H1 (cell line): ENCODE measurements around the gene UBE2V1. TPM values are rescaled to one million over a fixed set of nuclear protein-coding genes. Genes with fewer than 3 reads are reported as not detected.

Experiments used
- CTCF ChIA-PET: fragments of 300-600 bp; sonication (Branson Sonifier 250); formaldehyde crosslinking; loops from one replicate; lab custom pipeline; 2021; ENCODE audit not compliant: partially characterized antibody; lab: Charles Lee
- POLR2A ChIA-PET: fragments of 300-600 bp; sonication (Branson Sonifier 250); formaldehyde crosslinking; loops from one replicate; lab custom pipeline; 2021; ENCODE audit warnings: inconsistent platforms; ENCODE audit not compliant: partially characterized antibody; lab: Charles Lee
- DNase-seq, 2 experiments: peaks; one replicate each; pipeline versions ENCODE4 v3.0.0 to v3.0.0-alpha.2; 2010 to 2022; ENCODE audit warnings: low spot score in 2 of 2, low read depth in 1 of 2, mixed read lengths in 1 of 2
- FAIRE-seq: peaks from 2 replicates; lab custom pipeline; 2011; peaks lifted over from hg19 to GRCh38; lab: Jason Lieb, UNC
- H2AFZ ChIP-seq: 2 replicates; pipeline ENCODE4 v1.8.1; 2012; ENCODE audit warnings: low read length, inconsistent platforms
- H2AK5ac ChIP-seq: 2 replicates; pipeline ENCODE4 v1.6.1; 2013; ENCODE audit warnings: low read depth, low read length
- H2BK120ac ChIP-seq: replicated peaks from 2 replicates; pipeline ENCODE3; 2013; ENCODE audit warnings: low read depth, low read length, inconsistent platforms
- H2BK12ac ChIP-seq: 2 replicates; pipeline ENCODE4 v1.6.1; 2013; ENCODE audit warnings: low read depth, low read length
- H2BK15ac ChIP-seq: 2 replicates; pipeline ENCODE4 v1.6.1; 2013; ENCODE audit warnings: low read length
- H2BK20ac ChIP-seq: 2 replicates; pipeline ENCODE4 v1.6.1; 2013; ENCODE audit warnings: low read length
- H2BK5ac ChIP-seq: 2 replicates; pipeline ENCODE4 v1.6.1; 2013; ENCODE audit warnings: low read depth, low read length
- H3K14ac ChIP-seq: 2 replicates; pipeline ENCODE4 v1.6.1; 2013; ENCODE audit warnings: inconsistent platforms; ENCODE audit not compliant: insufficient read length
- H3K18ac ChIP-seq: 2 replicates; pipeline ENCODE4 v1.6.1; 2013; ENCODE audit warnings: low read length; ENCODE audit errors: extremely low read depth
- H3K23ac ChIP-seq: 2 replicates; pipeline ENCODE4 v1.6.1; 2013; ENCODE audit warnings: inconsistent platforms; ENCODE audit not compliant: insufficient read length
- H3K23me2 ChIP-seq: 2 replicates; pipeline ENCODE4 v1.6.1; 2013; ENCODE audit warnings: low read depth, low read length
- H3K27ac ChIP-seq: 2 replicates; pipeline ENCODE4 v1.6.1; 2011; ENCODE audit warnings: low read depth, low read length, inconsistent platforms
- H3K27me3 ChIP-seq, 4 experiments: replicated peaks in 1 of 4; 1 replicate in 1 of 4; 2 replicates in 3 of 4; pipeline versions ENCODE4 v1.6.1 to v1.8.1; 2011 to 2013; ENCODE audit warnings: low read length in 3 of 4, mild to moderate bottlenecking in 3 of 4, inconsistent platforms in 2 of 4, mixed read lengths in 2 of 4, moderate library complexity in 1 of 4; ENCODE audit not compliant: control insufficient read depth in 3 of 4, insufficient read depth in 3 of 4; ENCODE audit errors: extremely low read depth in 1 of 4
- H3K36me3 ChIP-seq, 4 experiments: 2 replicates each; pipeline versions ENCODE4 v1.6.1 to v1.8.1; 2011 to 2013; ENCODE audit warnings: mild to moderate bottlenecking in 4 of 4, low read length in 3 of 4, moderate library complexity in 2 of 4, control low read depth in 1 of 4, inconsistent platforms in 1 of 4; ENCODE audit not compliant: insufficient read depth in 4 of 4, control insufficient read depth in 2 of 4
- H3K4ac ChIP-seq: replicated peaks from 2 replicates; pipeline ENCODE3; 2013; ENCODE audit warnings: low read length, low read depth, mixed read lengths, inconsistent platforms; ENCODE audit not compliant: insufficient read length
- H3K4me1 ChIP-seq, 4 experiments: replicated peaks in 1 of 4; 1 replicate in 1 of 4; 2 replicates in 3 of 4; pipeline versions ENCODE4 v1.6.1 to v1.8.1; 2011 to 2013; ENCODE audit warnings: low read length in 3 of 4, inconsistent platforms in 2 of 4, mixed read lengths in 1 of 4; ENCODE audit not compliant: insufficient read depth in 4 of 4, control insufficient read depth in 3 of 4
- H3K4me2 ChIP-seq, 2 experiments: 2 replicates each; pipeline versions ENCODE4 v1.6.1 to v1.8.1; 2011 to 2013; ENCODE audit warnings: low read depth in 2 of 2, low read length in 2 of 2, control low read depth in 1 of 2, inconsistent platforms in 1 of 2, mild to moderate bottlenecking in 1 of 2; ENCODE audit not compliant: insufficient read depth in 1 of 2
- H3K4me3 ChIP-seq, 4 experiments: fragments of 200-600, 300-600 bp in 1 of 4; sonication (generic), shearing (Covaris generic), sonication (Bioruptor Twin) in 1 of 4; 2 replicates each; pipeline versions ENCODE4 v1.5.1 to v1.8.1; 2011 to 2016; ENCODE audit warnings: low read length in 4 of 4, low read depth in 3 of 4, control low read depth in 2 of 4, inconsistent platforms in 2 of 4, mild to moderate bottlenecking in 2 of 4, mixed read lengths in 1 of 4, moderate library complexity in 1 of 4; ENCODE audit not compliant: insufficient read depth in 2 of 4; ENCODE audit errors: extremely low read depth in 1 of 4
- H3K56ac ChIP-seq: replicated peaks from 2 replicates; pipeline ENCODE3; 2013; ENCODE audit warnings: low read depth, mild to moderate bottlenecking, mixed read lengths, low read length, inconsistent platforms; ENCODE audit not compliant: insufficient read length
- H3K79me1 ChIP-seq: 2 replicates; pipeline ENCODE4 v1.6.1; 2013; ENCODE audit warnings: low read depth, low read length, control low read depth
- H3K79me2 ChIP-seq, 2 experiments: 2 replicates each; pipeline versions ENCODE4 v1.6.1 to v1.8.1; 2012 to 2013; ENCODE audit warnings: low read length in 2 of 2, mild to moderate bottlenecking in 2 of 2, inconsistent platforms in 1 of 2; ENCODE audit not compliant: insufficient read depth in 2 of 2, control insufficient read depth in 1 of 2
- H3K9ac ChIP-seq, 4 experiments: replicated peaks in 1 of 4; 1 replicate in 1 of 4; 2 replicates in 3 of 4; pipeline versions ENCODE4 v1.6.1 to v1.8.1; 2011 to 2013; ENCODE audit warnings: low read depth in 3 of 4, low read length in 3 of 4, control low read depth in 2 of 4, mild to moderate bottlenecking in 2 of 4, moderate library complexity in 2 of 4, inconsistent platforms in 1 of 4; ENCODE audit errors: extremely low read depth in 1 of 4
- H3K9me3 ChIP-seq, 2 experiments: 2 replicates each; pipeline versions ENCODE4 v1.6.1 to v1.8.1; 2012 to 2013; ENCODE audit warnings: mild to moderate bottlenecking in 2 of 2, moderate library complexity in 2 of 2, control low read depth in 1 of 2, inconsistent platforms in 1 of 2, low read depth in 1 of 2, low read length in 1 of 2, mixed read lengths in 1 of 2; ENCODE audit not compliant: insufficient read depth in 2 of 2
- H4K20me1 ChIP-seq, 2 experiments: replicated peaks in 1 of 2; 2 replicates each; pipeline versions ENCODE3 to v1.8.1; 2011 to 2013; ENCODE audit warnings: inconsistent platforms in 2 of 2, low read length in 2 of 2, mild to moderate bottlenecking in 1 of 2; ENCODE audit not compliant: insufficient read depth in 2 of 2, control insufficient read depth in 1 of 2
- H4K5ac ChIP-seq: 2 replicates; pipeline ENCODE4 v1.6.1; 2013; ENCODE audit warnings: low read length, low read depth, mixed read lengths, inconsistent platforms; ENCODE audit not compliant: insufficient read length
- H4K8ac ChIP-seq: 2 replicates; pipeline ENCODE4 v1.8.0; 2013; ENCODE audit warnings: mild to moderate bottlenecking, moderate library complexity, low read length, inconsistent platforms; ENCODE audit not compliant: insufficient read depth; ENCODE audit errors: extremely low read depth
- H4K91ac ChIP-seq: replicated peaks from 2 replicates; pipeline ENCODE3; 2013; ENCODE audit warnings: low read length, mixed read lengths, inconsistent platforms; ENCODE audit not compliant: insufficient read length
- BCL11A ChIP-seq, 2 experiments: IDR thresholded peaks; one replicate each; pipeline ENCODE4 v1.6.1; 2011; ENCODE audit warnings: low read depth in 2 of 2, low read length in 2 of 2, mild to moderate bottlenecking in 2 of 2
- JUND ChIP-seq: IDR thresholded peaks from 2 replicates; pipeline ENCODE4 v1.6.1; 2011; ENCODE audit warnings: mild to moderate bottlenecking, improper control_type of control experiment, low read length
- PHF8 ChIP-seq: fragments of 200-600 bp; sonication (generic); conservative IDR thresholded peaks from 2 replicates; pipeline ENCODE4 v1.7.1; 2012; ENCODE audit warnings: low read depth, mild to moderate bottlenecking, inconsistent platforms, low read length, moderate library complexity
- POLR2A ChIP-seq, 2 experiments: IDR thresholded peaks; 1 replicate in 1 of 2; 2 replicates in 1 of 2; pipeline ENCODE4 v1.6.1; 2011; ENCODE audit warnings: low read depth in 2 of 2, low read length in 2 of 2, mild to moderate bottlenecking in 2 of 2; ENCODE audit errors: control extremely low read depth in 1 of 2
- SIRT6 ChIP-seq: IDR thresholded peaks from one replicate; pipeline ENCODE4 v1.7.1; 2012; ENCODE audit warnings: low read length, inconsistent platforms
- SIX5 ChIP-seq: IDR thresholded peaks from 2 replicates; pipeline ENCODE4 v1.6.1; 2011; ENCODE audit warnings: mild to moderate bottlenecking, low read depth, low read length
- SP4 ChIP-seq: IDR thresholded peaks from 2 replicates; pipeline ENCODE4 v1.6.1; 2012; ENCODE audit warnings: low read length, inconsistent platforms
- WGBS, 2 experiments: shearing (Covaris generic) in 1 of 2; methylation state at CpG; one replicate each; pipeline versions ENCODE4 v1.1.6 to v1.1.7; 2013 to 2015; ENCODE audit warnings: low lambda C conversion rate in 2 of 2, mixed read lengths in 2 of 2, inconsistent platforms in 1 of 2, low coverage in 1 of 2, missing lambda C conversion rate in 1 of 2; ENCODE audit not compliant: insufficient replicate concordance in 2 of 2, insufficient coverage in 1 of 2, insufficient read length in 1 of 2; ENCODE audit errors: extremely low coverage in 1 of 2, missing lambda C conversion rate in 1 of 2; 5-methylcytosine and 5-hydroxymethylcytosine counted together
- polyA plus RNA-seq, 7 experiments: library from polyadenylated mRNA; depleted of rRNA in 3 of 7; stranded (reverse) in 5 of 7; unstranded in 2 of 7; fragments of >200 nt in 5 of 7; fragments of 200-250 nt in 2 of 7; gene quantifications; 1 replicate in 5 of 7; 2 replicates in 1 of 7; 4 replicates in 1 of 7; pipeline versions ENCODE4 v1.2.1 to v1.2.3, GENCODE V29; 2011 to 2013; ENCODE audit warnings: missing spikeins in 2 of 7, mixed read lengths in 2 of 7
- total RNA-seq: library from RNA; stranded (reverse); fragmentation: NEBNext Ultra II Directional; extraction: Animal tissue kit (Norgen Biotek cat#: 25700); gene quantifications from 2 replicates; pipeline ENCODE4 v1.2.1, GENCODE V29; 2021
- TF ChIP-seq, protein P1 (sequence below): IDR thresholded peaks from 2 replicates; pipeline ENCODE4 v1.6.1; 2011; ENCODE audit warnings: low read length, improper control_type of control experiment

The UBE2V1 gene
- total and polyA plus RNA-seq, 2 of the 8 experiments (the other 6 are each of a cell fraction or from before 2014, with no cell fraction given) = 141 to 184 TPM

DNA sequence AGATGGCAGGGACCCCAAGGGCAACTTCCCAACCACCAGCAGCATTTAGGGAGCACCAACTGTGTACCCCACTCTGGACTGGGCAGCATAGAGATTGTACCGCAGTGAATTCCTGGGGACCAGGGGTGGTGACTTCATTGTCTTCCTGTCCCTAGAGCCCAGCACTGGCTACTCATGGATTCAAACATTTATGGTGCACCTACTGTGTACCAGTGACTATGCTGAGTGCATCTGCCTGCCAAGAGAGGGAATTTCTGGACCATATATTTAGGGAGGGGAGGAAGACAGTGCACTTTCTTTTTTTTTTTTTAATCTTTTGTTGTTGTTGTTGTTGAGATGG lies 55.3 kb downstream of the UBE2V1 start:
- H2BK5ac ChIP-seq = no peak overlapping the region
- H2BK120ac ChIP-seq = no peak overlapping the region
- no peaks in the 10 kb centered on the region for H4K20me1 ChIP-seq
- no peak overlapping the region for H3K56ac ChIP-seq
- H4K8ac ChIP-seq = no peak overlapping the region
- H3K79me1 ChIP-seq = no peaks in the 10 kb centered on the region
- no peak overlapping the region for H4K91ac ChIP-seq
- no peak overlapping the region for H2BK20ac ChIP-seq
- H3K27ac ChIP-seq = no peak overlapping the region
- no peak overlapping the region for H3K4ac ChIP-seq
- ChIA-PET CTCF (interaction anchor here (0.7 to 21.4 kb wide), 2 partner anchors 75 to 94 kb away, joined by 3 to 514 read pairs; partner anchors contain the start of gene SNAI1), POLR2A (no interaction called here)
- H3K36me3 ChIP-seq = no peaks in the 10 kb centered on the region
- no peak overlapping the region for H2AK5ac ChIP-seq
- H3K4me2 ChIP-seq = no peak overlapping the region
- H3K27me3 ChIP-seq = peaks cover 0 to 2% (median 0%) of the 10 kb centered on the region in 4 experiments; a peak in 1 of 7 replicates
- H2BK15ac ChIP-seq = no peak overlapping the region
- H3K23me2 ChIP-seq = no peaks in the 10 kb centered on the region
- DNase-seq (no peak), FAIRE-seq (no peak)
- H3K23ac ChIP-seq = no peak overlapping the region
- WGBS, 2 experiments = 100% methylated on average over 1 of the region's 1 CpG; no CpG with 5 or more reads in 1 of the 2 experiments
- no peaks in the 10 kb centered on the region for H3K79me2 ChIP-seq
- no peak overlapping the region for H2AFZ ChIP-seq
- H3K14ac ChIP-seq = no peak overlapping the region
- H3K4me3 ChIP-seq = no peak overlapping the region
- H4K5ac ChIP-seq = no peak overlapping the region
- no peak overlapping the region for H3K18ac ChIP-seq
- no peak overlapping the region for H3K9ac ChIP-seq
- H3K9me3 ChIP-seq = no peaks in the 10 kb centered on the region
- no peak overlapping the region for H2BK12ac ChIP-seq
- peaks cover 0 to 5% (median 2%) of the 10 kb centered on the region in 4 experiments; a peak in 3 of 7 replicates for H3K4me1 ChIP-seq
- TF ChIP-seq SIX5 (no peak), JUND (no peak), PHF8 (no peak), POLR2A (IDR thresholded peaks at IDR 0.05; ENCODE audit: control extremely low read depth in 1 of 2, low read depth in 2 of 2, low read length in 2 of 2) (no peak), BCL11A (IDR thresholded peaks at IDR 0.05; ENCODE audit: low read depth in 2 of 2, low read length in 2 of 2) (no peak), SIRT6 (no peak), SP4 (no peak)
- TF ChIP-seq, protein P1, sequence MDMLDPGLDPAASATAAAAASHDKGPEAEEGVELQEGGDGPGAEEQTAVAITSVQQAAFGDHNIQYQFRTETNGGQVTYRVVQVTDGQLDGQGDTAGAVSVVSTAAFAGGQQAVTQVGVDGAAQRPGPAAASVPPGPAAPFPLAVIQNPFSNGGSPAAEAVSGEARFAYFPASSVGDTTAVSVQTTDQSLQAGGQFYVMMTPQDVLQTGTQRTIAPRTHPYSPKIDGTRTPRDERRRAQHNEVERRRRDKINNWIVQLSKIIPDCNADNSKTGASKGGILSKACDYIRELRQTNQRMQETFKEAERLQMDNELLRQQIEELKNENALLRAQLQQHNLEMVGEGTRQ = no peak
